Measurements from ENCODE around the gene MTMR3.

Gene MTMR3

GRCh38 chr22:30005213-30005857 is 122.4 kb downstream of the MTMR3 start:
- DNase-seq = peak; percentile 82

GRCh38 chr22:30007361-30007760 is 124.4 kb downstream of the MTMR3 start:
- DNase-seq = no peak

- no peak for DNase-seq
Observed at GRCh38 chr22:30008401-30008800, 125.4 kb downstream of the MTMR3 start.

- DNase-seq = no peak
Observed at GRCh38 chr22:30009478-30009877, 126.5 kb downstream of the MTMR3 start.

- DNase-seq = no peak
Observed at GRCh38 chr22:30010789-30011405, 127.9 kb downstream of the MTMR3 start.

GRCh38 chr22:30013201-30013600 is 130.2 kb downstream of the MTMR3 start:
- DNase-seq = no peak

GRCh38 chr22:30014244-30014643 is 131.3 kb downstream of the MTMR3 start:
- DNase-seq = no peak

- no peak for DNase-seq
Observed at GRCh38 chr22:30015229-30015797, 132.3 kb downstream of the MTMR3 start.

- DNase-seq = no peak
Observed at GRCh38 chr22:30015846-30016245, 132.9 kb downstream of the MTMR3 start.

- no peak for DNase-seq
Observed at GRCh38 chr22:30016596-30016995, 133.6 kb downstream of the MTMR3 start.

- no peak for DNase-seq
Observed at GRCh38 chr22:30017375-30018223, 134.6 kb downstream of the MTMR3 start.

GRCh38 chr22:30020511-30020910 is 137.5 kb downstream of the MTMR3 start:
- DNase-seq = no peak

GRCh38 chr22:30021338-30021737 is 138.4 kb downstream of the MTMR3 start:
- DNase-seq = no peak

GRCh38 chr22:30021881-30022619 is 139.1 kb downstream of the MTMR3 start:
- no peak for DNase-seq

GRCh38 chr22:30023099-30023660 is 140.2 kb downstream of the MTMR3 start:
- no peak for DNase-seq

GRCh38 chr22:30024231-30024630 is 141.3 kb downstream of the MTMR3 start:
- DNase-seq = no peak

GRCh38 chr22:30025221-30025620 is 142.2 kb downstream of the MTMR3 start:
- DNase-seq = no peak

GRCh38 chr22:30026756-30027155 is 143.8 kb downstream of the MTMR3 start:
- no peak for DNase-seq

GRCh38 chr22:30027169-30027568 is 144.2 kb downstream of the MTMR3 start:
- no peak for DNase-seq

GRCh38 chr22:30027791-30028190 is 144.8 kb downstream of the MTMR3 start:
- DNase-seq = no peak

- no peak for DNase-seq
Observed at GRCh38 chr22:30028731-30029130, 145.8 kb downstream of the MTMR3 start.

GRCh38 chr22:30029512-30029911 is 146.5 kb downstream of the MTMR3 start:
- no peak for DNase-seq

GRCh38 chr22:30030329-30030728 is 147.4 kb downstream of the MTMR3 start:
- DNase-seq = no peak

Data from femur (tissue), 1 donor.